ENCODE results near the gene CD55.

The CD55 gene, protein sequence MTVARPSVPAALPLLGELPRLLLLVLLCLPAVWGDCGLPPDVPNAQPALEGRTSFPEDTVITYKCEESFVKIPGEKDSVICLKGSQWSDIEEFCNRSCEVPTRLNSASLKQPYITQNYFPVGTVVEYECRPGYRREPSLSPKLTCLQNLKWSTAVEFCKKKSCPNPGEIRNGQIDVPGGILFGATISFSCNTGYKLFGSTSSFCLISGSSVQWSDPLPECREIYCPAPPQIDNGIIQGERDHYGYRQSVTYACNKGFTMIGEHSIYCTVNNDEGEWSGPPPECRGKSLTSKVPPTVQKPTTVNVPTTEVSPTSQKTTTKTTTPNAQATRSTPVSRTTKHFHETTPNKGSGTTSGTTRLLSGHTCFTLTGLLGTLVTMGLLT

DNA sequence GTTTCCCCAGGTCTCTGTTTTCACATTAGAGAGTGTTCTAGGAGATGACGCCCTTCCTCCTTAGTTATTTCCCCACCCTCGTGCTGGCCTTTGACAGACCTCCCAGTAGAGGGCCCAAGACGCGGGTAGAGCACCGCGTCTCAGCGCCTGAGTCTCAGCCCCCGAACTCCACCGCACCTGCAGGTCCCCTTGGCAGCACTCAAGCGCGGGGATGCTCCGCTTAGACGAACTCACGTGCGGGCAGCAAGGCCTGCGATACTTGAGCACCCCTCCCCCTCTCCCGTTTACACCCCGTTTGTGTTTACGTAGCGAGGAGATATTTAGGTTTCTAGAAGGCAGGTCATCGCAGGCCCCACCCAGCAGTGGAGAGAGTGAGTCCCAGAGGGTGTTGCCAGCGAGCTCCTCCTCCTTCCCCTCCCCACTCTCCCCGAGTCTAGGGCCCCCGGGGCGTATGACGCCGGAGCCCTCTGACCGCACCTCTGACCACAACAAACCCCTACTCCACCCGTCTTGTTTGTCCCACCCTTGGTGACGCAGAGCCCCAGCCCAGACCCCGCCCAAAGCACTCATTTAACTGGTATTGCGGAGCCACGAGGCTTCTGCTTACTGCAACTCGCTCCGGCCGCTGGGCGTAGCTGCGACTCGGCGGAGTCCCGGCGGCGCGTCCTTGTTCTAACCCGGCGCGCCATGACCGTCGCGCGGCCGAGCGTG is at the start of gene CD55:
CD55 (plus strand) TSS at position 600 of the 711 bp plus-strand sequence; CDS start at position 688, 88 bp downstream.
- peak; percentile 98 for DNase-seq

DNA sequence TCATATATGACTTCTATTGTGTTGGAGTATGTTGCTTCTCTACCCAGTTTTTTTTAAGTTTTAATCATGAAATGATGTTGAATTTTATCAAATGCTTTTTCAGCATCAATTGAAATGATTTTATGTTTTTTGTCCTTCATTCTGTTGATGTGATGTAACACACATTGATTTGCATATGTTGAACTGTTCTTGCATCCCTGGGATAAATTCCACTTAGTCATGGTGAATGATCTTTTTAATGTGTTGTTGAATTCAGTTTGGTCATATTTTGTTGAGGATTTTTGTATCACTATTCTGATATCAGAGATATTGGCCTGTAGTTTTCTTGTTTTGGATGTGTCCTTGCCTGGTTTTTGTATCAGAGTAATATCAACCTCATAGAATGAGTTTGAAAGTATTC is 46.6 kb upstream of the CD55 start:
- DNase-seq, result no peak

DNA sequence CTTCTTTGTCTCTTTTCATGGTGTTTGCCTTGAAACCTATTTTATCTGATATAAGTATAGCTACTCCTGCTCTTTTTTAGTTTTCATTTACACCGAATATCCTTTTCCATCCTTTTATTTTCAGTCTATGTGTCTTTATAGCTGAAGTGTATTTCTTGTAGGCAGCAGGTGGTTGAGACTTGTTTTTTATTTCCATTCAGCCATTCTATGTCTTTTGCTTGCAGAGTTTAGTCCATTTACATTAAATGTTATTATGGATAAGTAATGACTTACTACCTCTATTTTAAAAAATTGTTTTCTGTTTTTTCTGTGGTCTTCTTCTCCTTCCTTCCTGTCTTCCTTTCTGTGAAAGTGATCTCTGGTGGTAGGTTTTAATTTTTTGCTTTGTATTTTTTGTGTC is 45.0 kb upstream of the CD55 start:
- no peak for DNase-seq

DNA sequence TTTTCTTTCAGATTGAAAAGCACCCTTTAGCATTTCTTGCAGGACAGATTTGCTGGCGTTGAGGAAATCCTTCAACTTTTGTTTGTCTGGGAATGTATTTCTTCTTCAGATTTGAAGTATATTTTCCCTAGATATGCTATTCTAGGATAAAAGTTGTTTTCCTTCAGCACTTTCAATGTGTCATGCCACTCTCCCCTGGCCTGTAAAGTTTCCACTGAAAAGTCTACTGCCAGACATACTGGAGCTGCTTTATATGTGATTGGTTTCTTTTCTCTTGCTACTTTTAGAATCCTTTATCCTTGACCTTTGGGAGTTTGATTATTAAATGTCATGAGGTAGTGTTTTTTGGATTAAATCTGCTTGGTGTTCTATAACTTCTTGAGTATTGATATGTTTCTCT is 44.2 kb upstream of the CD55 start:
- no peak for DNase-seq

DNA sequence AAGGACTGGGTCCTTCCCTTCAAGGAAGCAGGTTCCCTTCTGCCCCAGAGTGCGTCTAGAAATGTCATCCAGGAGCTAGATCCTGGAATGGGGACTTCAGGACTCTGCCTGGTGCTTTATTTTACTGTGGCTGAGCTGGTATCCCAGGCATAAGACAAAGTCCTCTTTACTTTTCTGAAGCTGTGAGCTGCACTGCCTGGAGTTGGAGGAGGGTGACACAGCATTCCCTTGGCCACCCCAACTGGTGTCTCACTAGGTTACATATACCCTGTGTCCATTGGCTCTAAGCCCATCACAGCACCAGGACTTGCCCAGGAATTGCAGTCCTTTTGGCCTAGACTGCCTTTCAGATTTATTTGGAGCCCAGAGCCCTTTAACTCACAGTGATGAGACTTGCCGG is 41.8 kb upstream of the CD55 start:
- DNase-seq, result no peak

DNA sequence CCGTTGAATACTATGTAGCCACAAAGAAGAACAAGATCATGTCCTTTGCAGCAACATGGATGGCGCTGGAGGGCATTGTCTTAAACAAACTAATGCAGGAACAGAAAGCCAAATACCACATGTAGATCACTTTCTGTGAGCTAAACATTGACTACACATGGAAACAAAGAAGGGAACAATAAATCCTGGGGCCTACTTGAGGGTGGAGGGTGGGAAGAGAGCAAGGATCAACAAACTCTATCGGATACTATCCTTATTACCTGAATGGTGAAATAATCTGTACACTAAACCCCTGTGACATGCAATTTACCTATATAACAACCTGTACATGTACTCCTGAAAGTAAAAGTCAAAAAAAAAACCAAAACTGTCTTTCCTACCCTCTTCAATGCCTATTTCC is 40.8 kb upstream of the CD55 start:
- no peak for DNase-seq

DNA sequence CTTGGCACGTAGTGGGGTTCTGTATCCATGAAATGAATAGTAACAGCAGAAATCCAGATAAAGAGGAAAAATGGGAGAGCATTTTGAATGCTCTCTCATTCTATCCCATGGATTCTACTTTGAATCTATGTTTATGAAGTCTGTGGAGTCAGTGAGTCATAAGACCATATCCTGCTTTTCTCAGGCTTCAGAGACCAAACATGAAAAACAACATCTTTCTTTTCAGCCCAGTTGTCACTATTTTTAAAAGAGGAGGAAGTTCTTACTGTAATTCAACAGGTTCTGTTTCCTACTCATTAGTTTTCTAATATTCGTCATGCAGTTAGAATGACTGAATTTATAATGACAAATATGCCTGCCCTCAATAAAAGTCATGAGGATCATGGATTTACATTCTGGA is 39.4 kb upstream of the CD55 start:
- peak; percentile 11 to 14 for DNase-seq

DNA sequence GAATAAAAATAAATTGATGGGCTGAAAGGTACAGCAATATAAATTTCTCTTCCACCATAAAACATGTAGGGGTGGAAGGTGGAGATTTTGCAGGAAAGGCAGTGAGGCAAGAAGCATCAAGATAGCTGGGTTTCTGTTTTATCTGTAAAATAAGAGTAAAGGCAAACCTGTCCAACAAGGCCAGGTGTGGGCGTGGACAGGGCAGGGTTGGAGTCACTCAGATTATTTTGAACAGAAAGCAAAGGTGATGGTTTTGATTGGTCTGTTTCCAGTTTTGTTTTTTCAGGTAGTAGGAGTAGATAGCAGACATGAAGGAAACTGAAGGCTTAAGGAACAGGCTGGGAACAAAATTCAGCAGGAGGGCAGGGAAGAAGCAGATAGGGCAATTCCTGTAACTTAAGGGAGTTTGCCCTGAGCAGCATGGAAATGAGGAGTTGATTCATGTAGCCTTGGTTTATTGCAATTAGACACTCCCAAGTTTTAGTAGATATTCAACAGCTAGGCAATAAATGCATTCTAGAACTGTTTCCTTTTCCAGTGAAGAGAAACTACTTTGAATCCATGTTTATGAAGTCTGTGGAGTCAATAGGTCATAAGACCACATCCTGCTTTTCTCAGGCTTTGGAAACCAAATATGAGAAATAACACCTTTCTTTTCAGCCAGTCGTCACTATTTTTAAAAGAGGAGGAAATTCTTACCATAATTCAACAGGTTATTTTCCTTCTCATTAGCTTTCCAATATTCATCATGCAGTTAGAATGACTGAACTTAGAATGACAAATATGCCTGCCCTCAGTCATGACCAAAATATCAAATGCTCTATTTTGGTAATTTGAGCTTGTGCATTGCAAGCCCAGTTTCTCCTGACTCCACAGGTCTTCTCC is 38.7 kb upstream of the CD55 start:
- no peak for DNase-seq

DNA sequence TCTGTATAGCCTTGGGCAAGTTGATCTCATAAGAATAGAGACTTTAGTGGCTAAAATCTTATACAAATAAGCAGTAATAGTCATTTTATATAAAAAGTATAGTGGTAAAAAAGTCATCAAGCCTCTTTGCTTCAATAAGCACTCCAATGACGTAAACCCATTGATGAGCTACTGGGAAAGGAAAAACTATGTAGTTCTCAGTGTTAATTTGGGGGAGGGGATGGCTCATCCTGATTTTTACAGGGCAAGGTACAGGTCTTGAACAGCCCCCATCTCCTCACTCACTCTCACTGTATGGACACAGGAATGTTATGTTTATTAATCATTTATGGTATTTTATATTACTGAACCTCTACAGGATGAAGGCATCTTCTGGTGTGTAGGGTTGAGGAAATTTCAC is 38.1 kb upstream of the CD55 start:
- DNase-seq, result no peak

DNA sequence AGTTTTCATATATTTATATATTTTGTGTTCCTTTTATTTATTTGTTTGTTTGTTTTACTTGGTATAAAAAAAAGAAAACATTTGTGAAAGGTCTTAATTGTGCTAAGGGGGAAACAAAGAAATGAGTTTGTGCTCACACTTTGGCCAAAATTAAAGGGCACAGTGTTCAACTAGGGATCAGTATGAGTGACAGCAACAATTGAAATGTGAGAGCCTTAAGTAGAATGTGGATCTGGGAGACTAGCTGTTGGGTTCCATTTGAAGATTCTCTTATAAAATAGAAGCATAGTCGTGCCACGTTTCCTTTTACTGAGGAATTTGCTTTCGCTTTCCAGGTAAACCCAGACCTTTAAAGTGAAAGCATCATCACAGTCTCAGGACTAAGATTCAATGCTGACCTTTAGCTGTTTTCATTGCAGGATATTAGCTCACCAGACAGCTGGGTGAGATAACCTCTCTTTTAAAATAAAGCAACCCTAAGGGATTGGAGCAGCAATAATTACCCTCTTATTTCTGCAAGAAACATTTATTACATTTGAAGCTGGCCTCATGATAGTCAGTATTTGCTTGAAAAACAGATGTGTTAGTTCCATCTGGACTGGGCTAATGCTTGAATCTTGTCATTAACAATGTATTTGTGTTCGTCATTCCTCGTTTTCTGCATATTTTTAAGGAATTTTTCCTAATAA is 37.1 kb upstream of the CD55 start:
- DNase-seq, result no peak

DNA sequence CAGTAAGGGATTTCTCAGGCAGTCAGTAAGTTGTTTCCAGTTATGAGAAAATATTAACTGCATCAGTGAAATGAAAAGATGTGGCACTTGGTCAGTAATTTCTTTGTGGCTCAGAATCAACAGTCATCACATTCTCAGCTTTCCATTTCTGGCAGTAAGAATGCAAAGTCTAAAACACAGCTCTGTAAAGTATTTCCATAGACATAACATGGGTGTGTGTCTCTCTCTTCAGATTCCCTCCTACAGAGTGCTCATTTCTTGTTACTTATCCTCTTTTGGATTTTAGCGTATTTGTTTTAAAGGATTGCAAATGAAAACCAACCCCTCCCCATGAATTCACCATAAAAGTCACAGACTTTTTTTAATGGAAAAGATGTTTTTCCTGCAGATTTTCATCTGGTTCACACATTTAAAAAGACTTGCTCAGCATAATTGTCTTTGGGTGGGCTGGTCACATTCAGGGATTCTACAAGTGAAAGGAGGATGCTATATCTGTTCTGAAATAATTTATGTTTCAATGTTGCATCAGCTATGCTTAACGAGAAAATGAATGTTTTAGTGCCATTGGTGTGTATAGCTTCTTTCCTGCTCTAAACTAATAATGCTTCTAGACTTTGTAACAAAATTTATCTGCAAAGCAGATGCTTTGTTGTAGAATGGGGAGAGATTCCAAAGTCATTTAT is 34.6 kb upstream of the CD55 start:
- no peak for DNase-seq

DNA sequence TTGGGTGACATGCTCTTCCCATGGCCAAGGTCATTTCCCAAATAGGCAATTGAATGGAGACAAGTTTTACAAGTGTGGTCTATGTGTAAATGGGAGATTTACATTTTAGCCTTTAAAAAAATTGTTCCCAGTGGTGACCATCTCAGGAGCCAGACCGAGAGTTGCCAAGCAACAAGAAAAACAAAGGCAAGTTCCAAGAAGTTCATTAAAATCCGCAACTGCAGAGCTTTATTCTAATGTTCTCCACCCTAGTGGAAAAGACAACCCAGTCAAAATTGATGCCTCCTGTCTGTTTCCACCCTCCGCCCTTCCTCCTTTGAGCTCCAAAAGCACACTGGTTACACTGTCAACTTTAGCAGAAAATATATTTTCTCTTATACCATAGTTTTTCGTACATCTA is 33.2 kb upstream of the CD55 start:
- DNase-seq, result no peak

DNA sequence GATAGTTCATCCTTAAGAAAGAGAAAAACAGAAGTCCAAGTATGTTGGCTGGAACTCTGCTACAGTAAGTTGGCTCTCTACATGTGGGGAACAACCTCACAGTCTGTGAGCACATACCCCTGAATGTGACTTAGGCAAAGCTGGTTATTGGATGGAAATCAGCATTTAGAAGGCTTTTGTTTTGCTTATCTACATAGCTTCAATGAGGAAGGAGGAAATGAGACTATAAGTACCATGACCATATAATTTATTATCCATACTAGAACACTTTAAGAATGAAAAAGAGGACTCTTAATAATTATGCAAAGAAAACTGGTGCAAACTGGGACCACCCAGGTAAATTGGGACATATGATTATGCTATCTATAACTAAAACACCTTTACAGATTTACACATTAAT is 31.7 kb upstream of the CD55 start:
- no peak for DNase-seq

DNA sequence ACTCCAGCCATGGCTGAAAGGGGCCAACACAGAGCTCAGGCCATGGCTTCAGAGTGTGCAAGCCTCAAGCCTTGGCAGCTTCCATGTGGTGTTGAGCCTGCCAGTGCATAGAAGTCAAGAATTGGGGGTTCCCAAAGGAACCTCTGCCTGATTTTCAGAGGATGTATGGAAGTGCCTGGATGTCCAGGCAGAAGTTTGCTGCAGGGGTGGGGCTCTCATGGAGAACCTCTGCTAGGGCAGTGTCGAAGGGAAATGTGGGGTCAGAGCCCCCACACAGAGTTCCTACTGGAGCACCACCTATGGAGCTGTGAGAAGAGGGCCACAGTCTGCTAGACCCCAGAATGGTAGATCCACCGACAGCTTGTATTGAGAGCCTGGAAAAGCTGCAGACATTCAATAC is 29.8 kb upstream of the CD55 start:
- DNase-seq, result no peak

DNA sequence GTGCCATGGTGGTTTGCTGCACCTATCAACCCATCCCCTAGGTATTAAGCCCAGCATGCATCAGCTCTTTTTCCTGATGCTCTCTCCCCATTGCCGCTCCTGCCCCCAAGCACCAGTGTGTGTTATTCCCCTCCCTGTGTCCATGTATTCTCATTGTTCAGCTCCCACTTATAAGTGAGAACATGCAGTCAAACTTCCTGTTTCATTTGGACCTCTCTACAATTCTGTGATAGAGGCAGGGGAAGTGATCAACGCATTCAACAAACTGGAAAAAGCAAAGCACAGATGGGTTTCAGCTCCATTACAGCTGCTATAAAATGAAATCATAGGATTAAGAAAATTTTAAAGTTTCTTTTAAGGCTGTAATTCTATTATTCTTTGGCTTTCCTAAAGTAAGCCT is 23.3 kb upstream of the CD55 start:
- DNase-seq, result no peak

DNA sequence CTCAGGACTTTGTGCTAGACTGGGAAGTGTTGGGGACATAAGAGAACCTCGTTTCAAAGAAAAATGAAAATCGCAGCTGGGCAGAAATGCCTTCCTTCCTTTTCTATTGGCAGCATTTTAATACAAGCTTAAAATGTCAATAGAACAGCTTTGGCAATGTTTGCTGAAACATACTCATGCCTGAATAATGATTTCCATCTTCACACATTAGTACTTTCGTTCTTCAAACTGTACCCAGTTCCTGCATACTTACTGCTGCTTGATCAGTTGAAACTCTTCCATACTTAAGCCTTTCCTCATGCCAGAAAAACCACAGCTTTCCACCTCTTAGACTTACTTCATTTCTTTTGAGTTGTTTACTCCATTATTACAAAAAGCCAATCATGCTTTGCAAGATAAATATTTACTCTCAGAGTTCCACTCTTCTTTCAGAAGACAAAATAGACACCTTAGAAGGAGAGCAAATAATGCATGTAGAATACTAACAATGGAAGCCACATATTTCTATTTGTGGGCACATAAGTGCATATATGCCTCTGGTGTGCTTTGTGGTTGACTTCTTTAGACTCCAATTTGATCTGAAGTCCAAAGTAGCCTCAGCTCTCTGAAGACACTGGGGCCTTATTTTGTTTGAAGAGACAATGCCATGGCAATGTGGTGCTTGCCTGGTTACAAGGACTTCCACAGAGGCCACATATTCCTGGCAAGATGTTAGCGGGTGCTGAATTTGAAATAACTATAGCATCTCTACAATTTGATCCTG is 22.7 kb upstream of the CD55 start:
- DNase-seq, result no peak

DNA sequence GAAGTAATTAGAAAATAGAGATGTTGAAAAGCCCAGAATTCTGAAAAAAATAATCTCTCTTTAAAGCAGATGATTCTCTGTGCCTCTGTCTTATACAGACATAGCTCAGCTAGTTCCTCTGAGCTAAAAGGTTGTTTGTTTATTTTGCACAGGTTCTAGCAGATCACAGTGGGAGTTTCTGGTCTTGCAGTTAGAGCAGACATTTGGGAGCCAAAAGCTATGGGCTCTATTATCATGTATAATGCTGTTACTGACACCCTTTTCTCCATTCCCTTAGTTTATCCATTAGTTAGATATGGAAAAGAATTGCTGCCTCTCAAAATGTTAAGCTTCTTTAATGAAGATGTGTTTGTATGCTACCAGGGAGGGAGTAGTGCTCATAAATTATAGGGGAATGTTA is 20.5 kb upstream of the CD55 start:
- no peak for DNase-seq

DNA sequence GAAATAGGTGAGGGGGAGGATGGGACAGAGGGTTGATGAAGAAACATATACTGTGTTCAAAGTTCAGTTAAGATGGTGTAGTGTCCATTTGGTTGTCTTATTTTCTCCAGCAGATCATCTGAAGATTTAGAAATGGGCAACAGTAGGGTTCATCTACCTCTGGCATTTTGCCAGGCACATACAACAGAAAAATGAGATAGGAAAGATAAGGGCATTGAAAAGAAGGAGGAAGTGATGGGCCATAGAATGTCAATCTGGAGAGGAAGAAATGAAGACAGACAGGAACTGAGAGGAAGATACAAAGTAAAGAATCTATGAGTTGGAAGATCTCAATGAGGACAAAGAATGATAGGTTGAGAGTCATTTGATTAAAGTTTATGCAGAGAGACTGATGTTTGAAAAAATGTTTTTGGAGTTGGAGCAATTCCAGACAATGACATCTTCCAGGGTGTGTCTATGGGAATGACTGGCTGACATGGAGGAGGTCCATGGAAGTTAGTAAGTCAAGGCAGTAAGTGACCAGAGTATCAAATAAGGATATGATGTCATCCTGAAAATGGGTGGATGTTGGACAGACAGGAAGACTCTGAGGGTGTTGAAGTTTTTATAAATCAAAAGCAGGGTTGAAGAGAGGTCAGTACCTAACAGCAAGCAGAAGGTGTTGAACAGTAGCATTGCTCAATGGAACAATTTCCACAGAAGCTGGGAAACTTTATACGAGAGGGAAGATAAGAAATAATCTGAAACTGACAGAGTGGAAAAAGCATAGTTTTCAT is 18.7 kb upstream of the CD55 start:
- no peak for DNase-seq

DNA sequence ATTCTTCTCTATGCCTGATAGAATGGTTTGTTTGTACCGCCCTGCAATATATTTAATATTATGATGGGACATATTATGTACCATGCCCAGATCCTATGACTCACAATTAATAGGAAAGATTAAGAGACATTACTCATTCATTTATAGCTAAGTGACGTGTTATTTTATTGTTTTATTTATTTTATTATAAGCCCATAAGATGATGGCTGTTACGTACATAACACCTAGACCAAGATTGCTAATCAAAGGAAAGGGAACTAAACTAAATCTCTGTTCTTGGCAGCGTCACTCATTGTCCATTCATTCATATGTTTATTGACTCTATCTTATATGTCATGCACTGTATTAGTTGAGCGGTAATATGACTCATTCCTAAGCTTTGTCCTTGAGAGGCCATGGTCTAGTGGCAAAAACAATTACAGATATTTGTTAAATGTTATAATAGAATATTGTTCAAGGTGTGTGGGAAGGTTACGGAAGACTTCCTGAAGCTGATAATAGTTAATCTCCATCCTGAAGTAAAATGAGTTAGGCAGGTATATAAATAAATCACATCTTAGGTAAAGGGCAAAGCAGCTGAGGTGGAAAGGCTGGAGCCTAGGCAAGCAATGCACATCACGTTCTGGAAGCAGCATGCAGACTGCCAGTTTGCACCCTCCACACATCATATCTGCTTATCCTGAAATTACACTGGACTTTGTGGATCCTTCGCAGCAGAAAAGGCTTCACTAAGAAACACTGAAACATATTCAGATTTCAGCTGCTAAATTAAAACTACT is 16.6 kb upstream of the CD55 start:
- DNase-seq, result no peak

DNA sequence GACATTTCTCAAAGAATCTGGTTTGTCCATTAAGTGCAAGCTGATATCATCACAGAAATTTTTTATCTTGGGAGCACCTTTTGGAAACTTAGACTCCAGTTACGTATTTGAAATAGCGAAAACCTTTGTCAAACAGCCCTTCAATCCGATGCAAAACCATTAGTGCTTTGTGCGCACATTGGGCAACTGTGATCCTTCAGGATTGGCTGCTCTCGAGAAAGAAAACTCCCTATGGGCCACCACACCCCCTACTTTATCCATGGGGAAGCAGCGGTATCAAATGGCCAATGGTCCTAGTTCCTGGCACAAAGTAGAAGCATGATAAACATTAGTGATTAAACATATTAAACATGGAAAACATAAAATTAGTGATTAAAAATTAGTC is 16.0 kb upstream of the CD55 start:
- no peak for DNase-seq

Data from Kasumi-1 (cell line).